ENCODE measurements around the gene SSTR5. TPM values are rescaled to one million over a fixed set of nuclear protein-coding genes. Genes with fewer than 3 reads are reported as not detected.

SSTR5 gene
- total RNA-seq, 3 donors from 2014 or later (not counting 1 experiment from before 2014, with no cell fraction given) = not detected

DNA sequence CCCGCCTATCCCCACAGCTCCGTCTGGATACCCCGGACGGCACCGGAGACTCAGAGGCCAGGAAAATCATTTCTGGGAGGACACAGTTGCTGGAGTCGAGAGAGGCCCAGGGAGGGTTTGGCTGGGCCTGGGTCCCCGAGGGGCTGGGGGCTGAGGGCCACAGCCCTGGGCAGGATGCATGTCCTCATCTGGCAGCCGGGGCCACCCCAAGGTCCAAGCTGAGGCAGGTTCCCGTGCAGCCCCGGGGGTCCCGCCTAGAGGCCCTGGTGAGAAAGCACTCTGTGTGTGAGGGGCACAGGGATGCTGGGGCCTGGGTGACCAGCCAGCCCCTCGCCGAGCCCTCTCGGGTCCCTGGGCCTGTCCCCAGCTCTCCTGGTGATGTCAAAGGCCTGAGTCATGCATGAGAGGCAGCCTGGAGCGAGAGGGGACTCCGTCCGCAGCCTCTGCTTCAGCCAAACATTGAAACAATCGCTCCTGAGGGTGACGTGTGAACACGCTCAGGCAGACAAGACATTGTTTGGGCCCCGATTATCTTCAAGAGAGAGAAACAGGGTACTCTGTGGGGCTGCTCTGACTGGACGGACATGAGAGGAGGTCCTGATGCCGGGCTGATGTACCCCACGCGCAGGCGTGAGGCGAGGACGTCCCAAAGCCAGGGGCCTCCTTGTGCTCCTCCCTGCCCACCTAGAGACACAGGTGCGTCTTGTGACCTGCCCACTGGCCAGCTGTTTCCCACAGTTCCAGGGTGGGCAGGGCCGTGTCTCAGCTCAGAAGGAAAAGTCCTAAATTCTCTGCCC lies 49.3 kb downstream of the SSTR5 start:
- Mint-ChIP-seq H3K4me3 (no peak overlapping the region), H3K36me3 (no peaks in the 10 kb centered on the region), H3K27ac (no peak overlapping the region), H3K27me3 (ENCODE audit: low read depth in 2 of 2) (no peaks in the 10 kb centered on the region), H3K9me3 (no peaks in the 10 kb centered on the region), H3K4me1 (no peaks in the 10 kb centered on the region)
- Histone ChIP-seq H3K27ac (ENCODE audit: low read length) (no peak overlapping the region), H3K9me3 (ENCODE audit: control insufficient read depth, insufficient read depth, low read length) (no peaks in the 10 kb centered on the region), H3K4me3 (ENCODE audit: low read length) (no peak overlapping the region), H3K4me1 (ENCODE audit: control insufficient read depth, insufficient read depth, low read length) (no peaks in the 10 kb centered on the region), H3K36me3 (ENCODE audit: control insufficient read depth, insufficient read depth, low read length) (no peaks in the 10 kb centered on the region), H3K27me3 (ENCODE audit: control insufficient read depth, insufficient read depth, low read length) (no peaks in the 10 kb centered on the region)
- no peak for ATAC-seq
- no peak for DNase-seq
- intact Hi-C loops (cut with micrococcal nuclease) = no loop called here
- TF ChIP-seq, protein P1, sequence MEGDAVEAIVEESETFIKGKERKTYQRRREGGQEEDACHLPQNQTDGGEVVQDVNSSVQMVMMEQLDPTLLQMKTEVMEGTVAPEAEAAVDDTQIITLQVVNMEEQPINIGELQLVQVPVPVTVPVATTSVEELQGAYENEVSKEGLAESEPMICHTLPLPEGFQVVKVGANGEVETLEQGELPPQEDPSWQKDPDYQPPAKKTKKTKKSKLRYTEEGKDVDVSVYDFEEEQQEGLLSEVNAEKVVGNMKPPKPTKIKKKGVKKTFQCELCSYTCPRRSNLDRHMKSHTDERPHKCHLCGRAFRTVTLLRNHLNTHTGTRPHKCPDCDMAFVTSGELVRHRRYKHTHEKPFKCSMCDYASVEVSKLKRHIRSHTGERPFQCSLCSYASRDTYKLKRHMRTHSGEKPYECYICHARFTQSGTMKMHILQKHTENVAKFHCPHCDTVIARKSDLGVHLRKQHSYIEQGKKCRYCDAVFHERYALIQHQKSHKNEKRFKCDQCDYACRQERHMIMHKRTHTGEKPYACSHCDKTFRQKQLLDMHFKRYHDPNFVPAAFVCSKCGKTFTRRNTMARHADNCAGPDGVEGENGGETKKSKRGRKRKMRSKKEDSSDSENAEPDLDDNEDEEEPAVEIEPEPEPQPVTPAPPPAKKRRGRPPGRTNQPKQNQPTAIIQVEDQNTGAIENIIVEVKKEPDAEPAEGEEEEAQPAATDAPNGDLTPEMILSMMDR (IDR thresholded peaks at IDR 0.05) = no peak
- WGBS (ENCODE audit: insufficient coverage) = 79% methylated on average over 30 of the region's 30 CpGs

DNA sequence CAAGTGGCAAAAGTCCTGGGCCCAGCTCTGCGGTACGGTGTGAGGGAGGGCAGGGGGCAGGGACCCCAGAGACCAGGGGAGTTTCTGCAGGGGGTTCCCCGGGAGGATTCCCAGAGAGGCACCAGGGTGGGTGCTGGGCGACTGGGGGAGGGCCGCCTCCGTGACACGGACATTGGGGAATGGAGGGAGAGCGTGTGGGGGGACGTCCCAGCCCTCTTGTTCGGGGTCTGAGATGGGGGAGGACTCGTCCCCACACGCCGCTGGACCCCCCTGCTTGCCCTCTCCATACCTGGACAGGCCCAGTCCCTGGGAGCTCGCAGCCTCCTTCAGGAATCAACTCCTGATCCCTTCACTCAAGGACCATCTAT lies 49.8 kb downstream of the SSTR5 start:
- Mint-ChIP-seq H3K9me3 (no peaks in the 10 kb centered on the region), H3K27ac (no peak overlapping the region), H3K36me3 (no peaks in the 10 kb centered on the region), H3K27me3 (ENCODE audit: low read depth in 2 of 2) (no peaks in the 10 kb centered on the region), H3K4me3 (no peak overlapping the region), H3K4me1 (no peaks in the 10 kb centered on the region)
- DNase-seq (no peak), ATAC-seq (no peak)
- intact Hi-C loops (cut with micrococcal nuclease) = no loop called here
- no peak overlapping the region for H3K27ac ChIP-seq (ENCODE audit: low read length)
- WGBS (ENCODE audit: insufficient coverage) = 86% methylated on average over 14 of the region's 14 CpGs
- no peaks in the 10 kb centered on the region for H3K36me3 ChIP-seq (ENCODE audit: control insufficient read depth, insufficient read depth, low read length)
- H3K4me3 ChIP-seq (ENCODE audit: low read length) = no peak overlapping the region
- H3K27me3 ChIP-seq (ENCODE audit: control insufficient read depth, insufficient read depth, low read length) = no peaks in the 10 kb centered on the region
- no peaks in the 10 kb centered on the region for H3K4me1 ChIP-seq (ENCODE audit: control insufficient read depth, insufficient read depth, low read length)
- TF ChIP-seq, protein P1 (IDR thresholded peaks at IDR 0.05) = no peak
- H3K9me3 ChIP-seq (ENCODE audit: control insufficient read depth, insufficient read depth, low read length) = no peaks in the 10 kb centered on the region

DNA sequence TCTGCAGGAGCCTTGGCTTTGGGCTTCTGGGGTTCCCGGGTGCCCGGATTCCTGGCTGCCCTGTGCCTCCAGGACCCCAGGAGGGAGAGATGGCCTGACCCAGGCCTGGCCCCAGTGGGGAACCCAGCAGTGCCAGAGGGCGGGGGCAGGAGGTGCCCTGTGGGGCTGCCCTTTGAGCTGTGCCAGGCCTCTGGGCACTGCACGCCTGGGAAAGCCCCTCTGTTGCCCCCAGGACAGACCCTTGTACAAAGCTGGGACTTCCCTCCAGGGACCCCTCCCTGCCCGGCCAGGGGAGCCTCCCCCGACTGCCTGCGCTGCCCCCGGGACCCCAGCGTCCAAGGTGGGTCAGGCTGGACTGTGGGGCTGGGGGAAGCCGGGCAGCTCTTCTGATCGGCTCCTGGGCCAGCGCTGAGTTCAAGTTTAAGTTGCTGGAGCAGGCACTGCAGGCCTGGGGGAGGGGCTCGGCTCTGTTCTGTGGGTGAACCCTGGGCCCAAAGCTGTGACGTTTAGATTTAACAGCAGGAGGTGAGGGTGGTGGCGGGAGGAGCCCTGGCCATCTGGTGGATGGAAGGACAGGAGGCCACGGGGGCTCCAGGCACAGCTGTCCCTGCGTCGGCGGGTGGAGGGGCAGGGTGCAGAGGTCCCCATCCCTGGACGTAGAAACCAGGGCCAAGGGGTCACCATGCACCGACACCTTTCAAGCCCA lies 51.1 kb downstream of the SSTR5 start:
- DNase-seq (no peak), ATAC-seq (no peak)
- TF ChIP-seq, protein P1 (IDR thresholded peaks at IDR 0.05) = no peak
- intact Hi-C loops (cut with micrococcal nuclease) = no loop called here
- H3K36me3 Mint-ChIP-seq = no peaks in the 10 kb centered on the region
- Histone ChIP-seq H3K27me3 (ENCODE audit: control insufficient read depth, insufficient read depth, low read length) (no peaks in the 10 kb centered on the region), H3K4me3 (ENCODE audit: low read length) (no peak overlapping the region), H3K36me3 (ENCODE audit: control insufficient read depth, insufficient read depth, low read length) (no peaks in the 10 kb centered on the region), H3K9me3 (ENCODE audit: control insufficient read depth, insufficient read depth, low read length) (no peaks in the 10 kb centered on the region), H3K4me1 (ENCODE audit: control insufficient read depth, insufficient read depth, low read length) (no peaks in the 10 kb centered on the region), H3K27ac (ENCODE audit: low read length) (no peak overlapping the region)
- H3K27me3 Mint-ChIP-seq (ENCODE audit: low read depth in 2 of 2) = no peaks in the 10 kb centered on the region
- WGBS (ENCODE audit: insufficient coverage) = 71% methylated on average over 21 of the region's 21 CpGs
- no peak overlapping the region for H3K27ac Mint-ChIP-seq
- no peaks in the 10 kb centered on the region for H3K9me3 Mint-ChIP-seq
- no peaks in the 10 kb centered on the region for H3K4me1 Mint-ChIP-seq
- no peak overlapping the region for H3K4me3 Mint-ChIP-seq

Measured in natural killer cell (primary cell).